ENCODE measurements around the gene RGS19.

DNA sequence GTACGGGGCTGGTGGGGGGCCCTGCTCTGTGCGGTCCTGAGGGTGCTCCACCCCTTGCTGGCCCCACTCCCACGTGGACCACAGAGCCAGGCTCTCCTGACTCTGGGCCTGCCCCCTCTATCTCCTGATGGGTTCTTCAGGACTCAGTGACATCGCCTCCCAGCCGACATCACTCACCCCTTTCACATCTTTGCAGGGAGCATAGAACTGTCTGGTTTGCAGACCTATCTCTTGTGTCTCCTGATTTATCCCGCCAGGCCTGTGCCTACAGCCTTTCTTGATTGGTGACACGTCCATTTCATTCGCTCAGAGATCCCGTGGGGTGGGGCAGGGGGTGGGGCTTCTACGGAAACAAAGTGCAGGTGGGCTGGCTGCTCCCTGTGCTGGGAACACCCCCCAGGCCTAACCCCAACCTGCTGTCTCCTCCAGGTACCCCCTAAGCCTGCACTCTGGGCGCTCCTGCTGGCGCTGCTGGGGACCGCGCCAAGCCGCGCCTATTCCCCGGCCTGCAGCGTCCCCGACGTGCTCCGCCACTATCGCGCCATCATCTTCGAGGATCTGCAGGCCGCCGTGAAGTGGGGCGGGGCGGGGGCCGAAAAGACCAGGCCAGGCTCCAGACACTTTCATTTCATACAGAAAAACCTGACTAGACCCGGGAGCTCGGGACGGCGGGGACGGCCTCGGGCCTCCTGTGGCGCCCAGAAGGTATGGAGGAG is 41.7 kb downstream of the RGS19 start:
- TF ChIP-seq, protein P1, sequence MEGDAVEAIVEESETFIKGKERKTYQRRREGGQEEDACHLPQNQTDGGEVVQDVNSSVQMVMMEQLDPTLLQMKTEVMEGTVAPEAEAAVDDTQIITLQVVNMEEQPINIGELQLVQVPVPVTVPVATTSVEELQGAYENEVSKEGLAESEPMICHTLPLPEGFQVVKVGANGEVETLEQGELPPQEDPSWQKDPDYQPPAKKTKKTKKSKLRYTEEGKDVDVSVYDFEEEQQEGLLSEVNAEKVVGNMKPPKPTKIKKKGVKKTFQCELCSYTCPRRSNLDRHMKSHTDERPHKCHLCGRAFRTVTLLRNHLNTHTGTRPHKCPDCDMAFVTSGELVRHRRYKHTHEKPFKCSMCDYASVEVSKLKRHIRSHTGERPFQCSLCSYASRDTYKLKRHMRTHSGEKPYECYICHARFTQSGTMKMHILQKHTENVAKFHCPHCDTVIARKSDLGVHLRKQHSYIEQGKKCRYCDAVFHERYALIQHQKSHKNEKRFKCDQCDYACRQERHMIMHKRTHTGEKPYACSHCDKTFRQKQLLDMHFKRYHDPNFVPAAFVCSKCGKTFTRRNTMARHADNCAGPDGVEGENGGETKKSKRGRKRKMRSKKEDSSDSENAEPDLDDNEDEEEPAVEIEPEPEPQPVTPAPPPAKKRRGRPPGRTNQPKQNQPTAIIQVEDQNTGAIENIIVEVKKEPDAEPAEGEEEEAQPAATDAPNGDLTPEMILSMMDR (optimal IDR thresholded peaks at IDR 0.05 in 1 of 3, IDR thresholded peaks at IDR 0.05 in 1 of 3, conservative IDR thresholded peaks at IDR 0.05 in 1 of 3; ENCODE audit: extremely low read depth in 1 of 3, insufficient read depth in 2 of 3, low read length in 3 of 3): no peak
- no peak for TF ChIP-seq EZH2 (IDR thresholded peaks at IDR 0.05; ENCODE audit: low read length)
